H1 (cell line): ENCODE results near the gene CD300H. TPM values are rescaled to one million over a fixed set of nuclear protein-coding genes. Genes with fewer than 3 reads are reported as not detected.

Experiments used
- CTCF ChIA-PET: fragments of 300-600 bp; sonication (Branson Sonifier 250); formaldehyde crosslinking; loops from one replicate; lab custom pipeline; 2021; ENCODE audit not compliant: partially characterized antibody; lab: Charles Lee
- POLR2A ChIA-PET: fragments of 300-600 bp; sonication (Branson Sonifier 250); formaldehyde crosslinking; loops from one replicate; lab custom pipeline; 2021; ENCODE audit warnings: inconsistent platforms; ENCODE audit not compliant: partially characterized antibody; lab: Charles Lee
- DNase-seq, 2 experiments: peaks; one replicate each; pipeline versions ENCODE4 v3.0.0 to v3.0.0-alpha.2; 2010 to 2022; ENCODE audit warnings: low spot score in 2 of 2, low read depth in 1 of 2, mixed read lengths in 1 of 2
- FAIRE-seq: peaks from 2 replicates; lab custom pipeline; 2011; peaks lifted over from hg19 to GRCh38; lab: Jason Lieb, UNC
- H2AFZ ChIP-seq: 2 replicates; pipeline ENCODE4 v1.8.1; 2012; ENCODE audit warnings: low read length, inconsistent platforms
- H2AK5ac ChIP-seq: 2 replicates; pipeline ENCODE4 v1.6.1; 2013; ENCODE audit warnings: low read depth, low read length
- H2BK120ac ChIP-seq: replicated peaks from 2 replicates; pipeline ENCODE3; 2013; ENCODE audit warnings: low read depth, low read length, inconsistent platforms
- H2BK12ac ChIP-seq: 2 replicates; pipeline ENCODE4 v1.6.1; 2013; ENCODE audit warnings: low read depth, low read length
- H2BK15ac ChIP-seq: 2 replicates; pipeline ENCODE4 v1.6.1; 2013; ENCODE audit warnings: low read length
- H2BK20ac ChIP-seq: 2 replicates; pipeline ENCODE4 v1.6.1; 2013; ENCODE audit warnings: low read length
- H2BK5ac ChIP-seq: 2 replicates; pipeline ENCODE4 v1.6.1; 2013; ENCODE audit warnings: low read depth, low read length
- H3K14ac ChIP-seq: 2 replicates; pipeline ENCODE4 v1.6.1; 2013; ENCODE audit warnings: inconsistent platforms; ENCODE audit not compliant: insufficient read length
- H3K18ac ChIP-seq: 2 replicates; pipeline ENCODE4 v1.6.1; 2013; ENCODE audit warnings: low read length; ENCODE audit errors: extremely low read depth
- H3K23ac ChIP-seq: 2 replicates; pipeline ENCODE4 v1.6.1; 2013; ENCODE audit warnings: inconsistent platforms; ENCODE audit not compliant: insufficient read length
- H3K23me2 ChIP-seq: 2 replicates; pipeline ENCODE4 v1.6.1; 2013; ENCODE audit warnings: low read depth, low read length
- H3K27ac ChIP-seq: 2 replicates; pipeline ENCODE4 v1.6.1; 2011; ENCODE audit warnings: low read depth, low read length, inconsistent platforms
- H3K27me3 ChIP-seq, 4 experiments: replicated peaks in 1 of 4; 1 replicate in 1 of 4; 2 replicates in 3 of 4; pipeline versions ENCODE4 v1.6.1 to v1.8.1; 2011 to 2013; ENCODE audit warnings: low read length in 3 of 4, mild to moderate bottlenecking in 3 of 4, inconsistent platforms in 2 of 4, mixed read lengths in 2 of 4, moderate library complexity in 1 of 4; ENCODE audit not compliant: control insufficient read depth in 3 of 4, insufficient read depth in 3 of 4; ENCODE audit errors: extremely low read depth in 1 of 4
- H3K36me3 ChIP-seq, 4 experiments: 2 replicates each; pipeline versions ENCODE4 v1.6.1 to v1.8.1; 2011 to 2013; ENCODE audit warnings: mild to moderate bottlenecking in 4 of 4, low read length in 3 of 4, moderate library complexity in 2 of 4, control low read depth in 1 of 4, inconsistent platforms in 1 of 4; ENCODE audit not compliant: insufficient read depth in 4 of 4, control insufficient read depth in 2 of 4
- H3K4ac ChIP-seq: replicated peaks from 2 replicates; pipeline ENCODE3; 2013; ENCODE audit warnings: low read length, low read depth, mixed read lengths, inconsistent platforms; ENCODE audit not compliant: insufficient read length
- H3K4me1 ChIP-seq, 4 experiments: replicated peaks in 1 of 4; 1 replicate in 1 of 4; 2 replicates in 3 of 4; pipeline versions ENCODE4 v1.6.1 to v1.8.1; 2011 to 2013; ENCODE audit warnings: low read length in 3 of 4, inconsistent platforms in 2 of 4, mixed read lengths in 1 of 4; ENCODE audit not compliant: insufficient read depth in 4 of 4, control insufficient read depth in 3 of 4
- H3K4me2 ChIP-seq, 2 experiments: 2 replicates each; pipeline versions ENCODE4 v1.6.1 to v1.8.1; 2011 to 2013; ENCODE audit warnings: low read depth in 2 of 2, low read length in 2 of 2, control low read depth in 1 of 2, inconsistent platforms in 1 of 2, mild to moderate bottlenecking in 1 of 2; ENCODE audit not compliant: insufficient read depth in 1 of 2
- H3K4me3 ChIP-seq, 4 experiments: fragments of 200-600, 300-600 bp in 1 of 4; sonication (generic), shearing (Covaris generic), sonication (Bioruptor Twin) in 1 of 4; 2 replicates each; pipeline versions ENCODE4 v1.5.1 to v1.8.1; 2011 to 2016; ENCODE audit warnings: low read length in 4 of 4, low read depth in 3 of 4, control low read depth in 2 of 4, inconsistent platforms in 2 of 4, mild to moderate bottlenecking in 2 of 4, mixed read lengths in 1 of 4, moderate library complexity in 1 of 4; ENCODE audit not compliant: insufficient read depth in 2 of 4; ENCODE audit errors: extremely low read depth in 1 of 4
- H3K56ac ChIP-seq: replicated peaks from 2 replicates; pipeline ENCODE3; 2013; ENCODE audit warnings: low read depth, mild to moderate bottlenecking, mixed read lengths, low read length, inconsistent platforms; ENCODE audit not compliant: insufficient read length
- H3K79me1 ChIP-seq: 2 replicates; pipeline ENCODE4 v1.6.1; 2013; ENCODE audit warnings: low read depth, low read length, control low read depth
- H3K79me2 ChIP-seq, 2 experiments: 2 replicates each; pipeline versions ENCODE4 v1.6.1 to v1.8.1; 2012 to 2013; ENCODE audit warnings: low read length in 2 of 2, mild to moderate bottlenecking in 2 of 2, inconsistent platforms in 1 of 2; ENCODE audit not compliant: insufficient read depth in 2 of 2, control insufficient read depth in 1 of 2
- H3K9ac ChIP-seq, 4 experiments: replicated peaks in 1 of 4; 1 replicate in 1 of 4; 2 replicates in 3 of 4; pipeline versions ENCODE4 v1.6.1 to v1.8.1; 2011 to 2013; ENCODE audit warnings: low read depth in 3 of 4, low read length in 3 of 4, control low read depth in 2 of 4, mild to moderate bottlenecking in 2 of 4, moderate library complexity in 2 of 4, inconsistent platforms in 1 of 4; ENCODE audit errors: extremely low read depth in 1 of 4
- H3K9me3 ChIP-seq, 2 experiments: 2 replicates each; pipeline versions ENCODE4 v1.6.1 to v1.8.1; 2012 to 2013; ENCODE audit warnings: mild to moderate bottlenecking in 2 of 2, moderate library complexity in 2 of 2, control low read depth in 1 of 2, inconsistent platforms in 1 of 2, low read depth in 1 of 2, low read length in 1 of 2, mixed read lengths in 1 of 2; ENCODE audit not compliant: insufficient read depth in 2 of 2
- H4K20me1 ChIP-seq, 2 experiments: replicated peaks in 1 of 2; 2 replicates each; pipeline versions ENCODE3 to v1.8.1; 2011 to 2013; ENCODE audit warnings: inconsistent platforms in 2 of 2, low read length in 2 of 2, mild to moderate bottlenecking in 1 of 2; ENCODE audit not compliant: insufficient read depth in 2 of 2, control insufficient read depth in 1 of 2
- H4K5ac ChIP-seq: 2 replicates; pipeline ENCODE4 v1.6.1; 2013; ENCODE audit warnings: low read length, low read depth, mixed read lengths, inconsistent platforms; ENCODE audit not compliant: insufficient read length
- H4K8ac ChIP-seq: 2 replicates; pipeline ENCODE4 v1.8.0; 2013; ENCODE audit warnings: mild to moderate bottlenecking, moderate library complexity, low read length, inconsistent platforms; ENCODE audit not compliant: insufficient read depth; ENCODE audit errors: extremely low read depth
- H4K91ac ChIP-seq: replicated peaks from 2 replicates; pipeline ENCODE3; 2013; ENCODE audit warnings: low read length, mixed read lengths, inconsistent platforms; ENCODE audit not compliant: insufficient read length
- BACH1 ChIP-seq: IDR thresholded peaks from 2 replicates; pipeline ENCODE4 v1.6.1; 2012; ENCODE audit warnings: low read length, improper control_type of control experiment
- BRCA1 ChIP-seq: IDR thresholded peaks from 2 replicates; pipeline ENCODE4 v1.6.1; 2012; ENCODE audit warnings: low read depth, low read length, improper control_type of control experiment
- CTBP2 ChIP-seq: IDR thresholded peaks from 2 replicates; pipeline ENCODE4 v1.7.0; 2011; ENCODE audit warnings: borderline replicate concordance, mild to moderate bottlenecking, moderate library complexity, mixed read lengths, low read length; ENCODE audit not compliant: insufficient read depth, insufficient read length
- FOSL1 ChIP-seq: IDR thresholded peaks from 2 replicates; pipeline ENCODE4 v1.6.1; 2011; ENCODE audit warnings: mild to moderate bottlenecking, low read depth, low read length, moderate library complexity; ENCODE audit not compliant: insufficient read depth
- GTF2F1 ChIP-seq: IDR thresholded peaks from 2 replicates; pipeline ENCODE4 v1.6.1; 2012; ENCODE audit warnings: low read depth, low read length, improper control_type of control experiment, borderline replicate concordance
- HDAC2 ChIP-seq, 2 experiments: fragments of 300-600 bp in 1 of 2; sonication (generic) in 1 of 2; IDR thresholded peaks; 2 replicates each; pipeline ENCODE4 v1.6.1; 2011 to 2012; ENCODE audit warnings: low read depth in 2 of 2, low read length in 2 of 2, mild to moderate bottlenecking in 2 of 2, moderate library complexity in 2 of 2, borderline replicate concordance in 1 of 2, inconsistent platforms in 1 of 2
- JUND ChIP-seq: IDR thresholded peaks from 2 replicates; pipeline ENCODE4 v1.6.1; 2011; ENCODE audit warnings: mild to moderate bottlenecking, improper control_type of control experiment, low read length
- NANOG ChIP-seq: IDR thresholded peaks from 2 replicates; pipeline ENCODE4 v1.6.1; 2011; ENCODE audit warnings: low read length, low read depth, mild to moderate bottlenecking, inconsistent platforms; ENCODE audit not compliant: insufficient read depth, poor library complexity, severe bottlenecking
- SAP30 ChIP-seq: fragments of 300-600 bp; sonication (generic); IDR thresholded peaks from 2 replicates; pipeline ENCODE4 v1.7.1; 2012; ENCODE audit warnings: low read length, moderate library complexity, mild to moderate bottlenecking, inconsistent platforms; ENCODE audit not compliant: insufficient read depth, insufficient replicate concordance
- SP2 ChIP-seq: IDR thresholded peaks from 2 replicates; pipeline ENCODE4 v1.6.1; 2012; ENCODE audit warnings: mild to moderate bottlenecking, low read length, inconsistent platforms
- SUZ12 ChIP-seq: fragments of 200-600 bp; sonication (generic); IDR thresholded peaks from 2 replicates; pipeline ENCODE4 v1.6.1; 2012; ENCODE audit warnings: mild to moderate bottlenecking, inconsistent platforms, low read length, moderate library complexity, mixed read lengths
- TAF1 ChIP-seq: IDR thresholded peaks from 2 replicates; pipeline ENCODE4 v1.6.1; 2011; ENCODE audit warnings: mild to moderate bottlenecking, low read depth, low read length
- ZNF274 ChIP-seq: IDR thresholded peaks from 2 replicates; pipeline ENCODE4 v1.7.0; 2012; ENCODE audit warnings: low read length, borderline replicate concordance; ENCODE audit errors: extremely low read depth
- WGBS, 2 experiments: shearing (Covaris generic) in 1 of 2; methylation state at CpG; one replicate each; pipeline versions ENCODE4 v1.1.6 to v1.1.7; 2013 to 2015; ENCODE audit warnings: low lambda C conversion rate in 2 of 2, mixed read lengths in 2 of 2, inconsistent platforms in 1 of 2, low coverage in 1 of 2, missing lambda C conversion rate in 1 of 2; ENCODE audit not compliant: insufficient replicate concordance in 2 of 2, insufficient coverage in 1 of 2, insufficient read length in 1 of 2; ENCODE audit errors: extremely low coverage in 1 of 2, missing lambda C conversion rate in 1 of 2; 5-methylcytosine and 5-hydroxymethylcytosine counted together
- polyA plus RNA-seq, 7 experiments: library from polyadenylated mRNA; depleted of rRNA in 3 of 7; stranded (reverse) in 5 of 7; unstranded in 2 of 7; fragments of >200 nt in 5 of 7; fragments of 200-250 nt in 2 of 7; gene quantifications; 1 replicate in 5 of 7; 2 replicates in 1 of 7; 4 replicates in 1 of 7; pipeline versions ENCODE4 v1.2.1 to v1.2.3, GENCODE V29; 2011 to 2013; ENCODE audit warnings: missing spikeins in 2 of 7, mixed read lengths in 2 of 7
- total RNA-seq: library from RNA; stranded (reverse); fragmentation: NEBNext Ultra II Directional; extraction: Animal tissue kit (Norgen Biotek cat#: 25700); gene quantifications from 2 replicates; pipeline ENCODE4 v1.2.1, GENCODE V29; 2021

The CD300H gene
- total and polyA plus RNA-seq, 2 of the 8 experiments (the other 6 are each of a cell fraction or from before 2014, with no cell fraction given) = not detected

GRCh38 chr17:74599448-74599939 lies 32.2 kb upstream of the CD300H start:
- CTCF ChIA-PET = interaction anchor here (0.6 to 5.0 kb wide), 6 partner anchors 12 to 247 kb away, joined by 3 to 33 read pairs (median 6); partner anchors contain the start of gene CD300H

More at GRCh38 chr17:74599448-74599939, 32.2 kb upstream of the CD300H start:
- peaks cover 0 to 6% (median 2%) of the 10 kb centered on the region in 4 experiments; a peak in 1 of 7 replicates for H3K4me1 ChIP-seq
- peaks cover 0 to 5% (median 0%) of the 10 kb centered on the region in 4 experiments; a peak in 2 of 7 replicates for H3K27me3 ChIP-seq
- WGBS, 2 experiments = 73% methylated on average over 10 of the region's 10 CpGs; no CpG with 5 or more reads in 1 of the 2 experiments
- DNase-seq (no peak), FAIRE-seq (no peak)
- H4K8ac ChIP-seq = peak overlapping the region; percentile 69; the same call in 1 of the 2 replicates
- no peak overlapping the region for H4K5ac ChIP-seq
- peaks cover 2% of the 10 kb centered on the region; the same call in 1 of the 2 replicates for H3K23me2 ChIP-seq
- no peak overlapping the region for H2AK5ac ChIP-seq
- H3K23ac ChIP-seq = no peak overlapping the region
- H3K56ac ChIP-seq = no peak overlapping the region
- H4K20me1 ChIP-seq = peaks cover 0 to 1% of the 10 kb centered on the region in 2 experiments
- TF ChIP-seq SAP30 = no peak
- TF ChIP-seq HDAC2 (IDR thresholded peaks at IDR 0.05; ENCODE audit: borderline replicate concordance in 1 of 2, low read depth in 2 of 2, low read length in 2 of 2) = no peak
- no peak for TF ChIP-seq SP2
- no peak for TF ChIP-seq BRCA1
- no peak for TF ChIP-seq TAF1
- no peak for TF ChIP-seq SUZ12
- no peak for TF ChIP-seq CTBP2
- TF ChIP-seq FOSL1 = no peak
- no peak for TF ChIP-seq BACH1
- no peak for TF ChIP-seq GTF2F1
- no peak for TF ChIP-seq ZNF274
- no peak for TF ChIP-seq JUND
- TF ChIP-seq NANOG = no peak
- H2BK20ac ChIP-seq = no peak overlapping the region
- no peak overlapping the region for H2AFZ ChIP-seq
- no peak overlapping the region for H2BK12ac ChIP-seq
- no peak overlapping the region for H3K18ac ChIP-seq
- no peak overlapping the region for H3K4ac ChIP-seq
- no peak overlapping the region for H3K4me3 ChIP-seq
- H3K9me3 ChIP-seq = no peaks in the 10 kb centered on the region
- no peaks in the 10 kb centered on the region for H3K79me2 ChIP-seq
- H3K14ac ChIP-seq = no peak overlapping the region
- H4K91ac ChIP-seq = no peak overlapping the region
- H2BK15ac ChIP-seq = no peak overlapping the region
- H3K79me1 ChIP-seq = no peaks in the 10 kb centered on the region
- no peak overlapping the region for H3K4me2 ChIP-seq
- H3K27ac ChIP-seq = no peak overlapping the region
- no peak overlapping the region for H2BK5ac ChIP-seq
- H2BK120ac ChIP-seq = no peak overlapping the region
- no peaks in the 10 kb centered on the region for H3K36me3 ChIP-seq
- POLR2A ChIA-PET = no interaction called here
- no peak overlapping the region for H3K9ac ChIP-seq
